ENCODE results near the gene TMEM150B. TPM values are rescaled to one million over a fixed set of nuclear protein-coding genes. Genes with fewer than 3 reads are reported as not detected.

The TMEM150B gene
- total and polyA plus RNA-seq, 2 of the 4 experiments (the other 2 are of a cell fraction) = not detected

DNA sequence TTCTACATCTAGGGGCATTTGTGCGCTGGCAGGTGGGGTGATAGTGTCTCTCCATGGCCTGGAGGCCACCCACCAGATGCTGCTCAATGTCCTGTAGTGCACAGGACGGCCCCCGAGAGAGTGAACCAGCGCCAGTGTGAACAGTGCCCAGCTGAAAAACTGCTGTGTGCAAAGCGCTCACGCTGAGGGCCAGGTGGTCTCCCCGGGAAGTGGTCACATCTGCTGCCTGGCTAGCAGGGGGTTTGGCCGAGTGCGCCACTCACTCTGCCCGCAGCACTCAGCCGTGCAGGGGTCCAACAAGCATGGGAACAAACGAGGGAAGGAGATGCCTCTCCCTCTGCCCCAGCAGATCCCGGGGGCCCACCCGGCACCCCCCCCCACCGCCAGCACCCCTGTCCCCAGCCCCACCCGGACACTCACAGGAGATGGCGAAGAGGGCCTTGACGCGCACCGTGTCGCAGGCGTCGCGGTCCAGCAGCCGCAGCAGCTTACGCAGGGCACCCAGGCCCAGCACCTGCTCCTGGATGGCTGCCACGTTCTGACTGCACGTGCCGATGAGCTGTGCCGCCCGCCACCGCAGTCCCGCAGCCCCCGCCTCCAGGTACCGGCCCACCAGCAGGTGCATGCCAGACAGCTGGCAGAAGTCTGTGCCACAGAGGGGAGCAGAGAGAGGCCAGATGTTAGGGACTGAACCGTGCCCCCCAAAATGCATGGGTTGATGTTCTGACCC lies 51.0 kb downstream of the TMEM150B start:
- Histone ChIP-seq H3K9me3 (ENCODE audit: control insufficient read depth, insufficient read depth, low read length) (no peaks in the 10 kb centered on the region), H2AK5ac (ENCODE audit: low read depth, low read length) (no peak overlapping the region), H2BK20ac (ENCODE audit: low read depth, low read length) (no peak overlapping the region), H3K4me2 (ENCODE audit: low read depth, low read length) (no peak overlapping the region), H4K8ac (ENCODE audit: low read depth in 2 of 2, low read length in 2 of 2) (no peak overlapping the region), H3K36me3 (ENCODE audit: control insufficient read depth, insufficient read depth, low read length) (peaks cover 39% of the 10 kb centered on the region), H3K14ac (replicated peaks; ENCODE audit: low read depth, low read length) (no peak overlapping the region), H2AK9ac (replicated peaks; ENCODE audit: low read depth, low read length, poor library complexity) (no peak overlapping the region), H3K9me1 (ENCODE audit: insufficient read depth, low read length) (peaks cover 9% of the 10 kb centered on the region; the same call in 1 of the 2 replicates), H3K4me3 (ENCODE audit: insufficient read depth, low read depth, low read length) (no peak overlapping the region), H2BK120ac (ENCODE audit: low read depth, low read length) (no peak overlapping the region), H4K5ac (ENCODE audit: low read depth, low read length) (no peak overlapping the region), H2BK15ac (ENCODE audit: low read depth, low read length) (no peak overlapping the region), H3K27ac (ENCODE audit: insufficient read depth, low read length) (no peak overlapping the region), H3K79me1 (ENCODE audit: low read depth in 1 of 2, low read length in 2 of 2) (peaks cover 5 to 22% of the 10 kb centered on the region in 2 experiments), H3K4me1 (ENCODE audit: control insufficient read depth, insufficient read depth, low read length) (peaks cover 2% of the 10 kb centered on the region; the same call in 1 of the 2 replicates), H3K23ac (ENCODE audit: low read depth, low read length) (no peak overlapping the region), H3K4ac (ENCODE audit: low read depth, low read length) (no peak overlapping the region), H4K91ac (ENCODE audit: insufficient read depth, low read depth, low read length) (no peak overlapping the region), H3K18ac (ENCODE audit: low read depth, low read length) (no peak overlapping the region), H4K20me1 (ENCODE audit: insufficient read depth, low read length) (peaks cover 7% of the 10 kb centered on the region; the same call in 1 of the 2 replicates), H3K27me3 (ENCODE audit: control insufficient read depth, insufficient read depth, low read length) (no peaks in the 10 kb centered on the region), H3K9ac (ENCODE audit: low read depth, low read length) (no peak overlapping the region), H3K56ac (ENCODE audit: extremely low read depth, insufficient read depth, low read length) (no peak overlapping the region), H2BK5ac (ENCODE audit: low read depth, low read length, poor library complexity, severe bottlenecking) (no peak overlapping the region), H2AFZ (replicated peaks; ENCODE audit: low read length, poor library complexity) (no peak overlapping the region)
- 100% methylated on average over 12 of the region's 36 CpGs; no CpG with 5 or more reads in 1 of the 2 experiments for WGBS, 2 experiments (ENCODE audit: extremely low coverage in 2 of 2, insufficient read length in 1 of 2)
- no TSS peak for BruUV-seq (replicated peaks)
- DNase-seq = no peak
- dilution Hi-C loops (cut with HindIII; ENCODE audit: low sequenced_read_pairs, unreplicated experiment) (no loop called here), in situ Hi-C loops (cut with MboI; ENCODE audit: low sequenced_read_pairs) (no loop called here), intact Hi-C loops (cut with micrococcal nuclease) (no loop called here)
- POLR2A ChIA-PET (ENCODE audit: unreplicated experiment) = no interaction called here
- ATAC-seq (ENCODE audit: low read depth) = no peak
- TF ChIP-seq NFE2L2 (IDR thresholded peaks at IDR 0.05; ENCODE audit: low read depth, low read length) (no peak), RFX5 (IDR thresholded peaks at IDR 0.05; ENCODE audit: low read depth, low read length) (no peak)
- CTCF ChIA-PET = no interaction called here

Measured in IMR-90 (cell line).